Aorta (tissue), 5 donors: Measurements from ENCODE around the gene FOXE1. TPM values are rescaled to one million over a fixed set of nuclear protein-coding genes. Genes with fewer than 3 reads are reported as not detected.

Experiments
- ATAC-seq: fragments of 200-7000 bp; cut with Tn5 transposase; one replicate; pipeline ENCODE4 v1.9.1; 2022; ENCODE audit warnings: moderate library complexity; ENCODE audit not compliant: low FRiP score
- DNase-seq, 2 donors: peaks; one replicate each; pipeline ENCODE4 v3.0.0-alpha.2; 2020
- H3K27ac ChIP-seq, 2 donors: one replicate each; pipeline ENCODE4 v1.5.1; 2013; ENCODE audit warnings: low read length in 2 of 2, mild to moderate bottlenecking in 2 of 2, moderate library complexity in 2 of 2, control low read depth in 1 of 2, inconsistent platforms in 1 of 2, low read depth in 1 of 2
- H3K27me3 ChIP-seq, 2 donors: one replicate each; pipeline ENCODE4 v1.6.1; 2013; ENCODE audit warnings: control low read depth in 1 of 2, low read length in 1 of 2, mild to moderate bottlenecking in 1 of 2, moderate library complexity in 1 of 2; ENCODE audit not compliant: insufficient read depth in 2 of 2, control insufficient read depth in 1 of 2
- H3K36me3 ChIP-seq, 2 donors: one replicate each; pipeline ENCODE4 v1.6.1; 2013; ENCODE audit warnings: control low read depth in 1 of 2, low read length in 1 of 2, mild to moderate bottlenecking in 1 of 2; ENCODE audit not compliant: insufficient read depth in 2 of 2, control insufficient read depth in 1 of 2
- H3K4me1 ChIP-seq, 2 donors: one replicate each; pipeline ENCODE4 v1.6.1; 2013; ENCODE audit warnings: low read length in 2 of 2, control low read depth in 1 of 2, mild to moderate bottlenecking in 1 of 2, moderate library complexity in 1 of 2; ENCODE audit not compliant: insufficient read depth in 2 of 2, control insufficient read depth in 1 of 2
- H3K4me3 ChIP-seq, 2 donors: one replicate each; pipeline ENCODE4 v1.5.1; 2013; ENCODE audit warnings: low read length in 2 of 2, control low read depth in 1 of 2, mild to moderate bottlenecking in 1 of 2
- H3K9me3 ChIP-seq: one replicate; pipeline ENCODE4 v1.6.1; 2013; ENCODE audit warnings: mild to moderate bottlenecking, low read length; ENCODE audit not compliant: control insufficient read depth
- WGBS, 2 donors: extraction: QIAGEN DNeasy Blood & Tissue Kit; methylation state at CpG; one replicate each; pipeline ENCODE4 v1.1.7; 2013; 5-methylcytosine and 5-hydroxymethylcytosine counted together
- intact Hi-C, 2 donors: fragments of 100-400 bp; cut with DNase I; formaldehyde crosslinking; loops; one replicate each; pipeline versions ENCODE4 v1.14.2 to v1.15.0; 2022
- long read RNA-seq, 2 donors: library from polyadenylated mRNA; unstranded; transcript quantifications; one replicate each; pipeline ENCODE4 v2.0.0, GENCODE V29; 2020 to 2021
- polyA plus RNA-seq, 2 donors: library from polyadenylated mRNA; stranded (reverse); fragments of 200-250 nt; gene quantifications; one replicate each; pipeline ENCODE4 v1.2.3, GENCODE V29; 2013
- total RNA-seq, 2 donors: library from RNA; stranded (reverse); fragmentation: NEBNext Ultra II Directional; extraction: Animal tissue kit (Norgen Biotek cat#: 25700); gene quantifications; one replicate each; pipeline ENCODE4 v1.2.1, GENCODE V29; 2021
- donor health status: healthy with polysubstance abuse.
- donor health status: Bipolar disorder and iron deficiency.
- donor health status: DM: no; HTN: no; CAD: no.
- donor health status: DM: no; HTN: no; CAD: no.
- donor health status: DM: yes; HTN: yes; CAD: no.

FOXE1 gene
- total RNA-seq (not detected), polyA plus RNA-seq (not detected)
- long read RNA-seq, donor 1, partial matches to known transcripts = 0 of 1 reads
- long read RNA-seq, donor 1, other reads (novel, unspliced or antisense) = 0 of 1 reads
- long read RNA-seq, donor 2, partial matches to known transcripts = 0 of 2 reads
- long read RNA-seq, donor 2, other reads (novel, unspliced or antisense) = 0 of 2 reads

GRCh38 chr9:97853056-97853843, at the start of gene FOXE1:
TSS of gene FOXE1 (plus strand) at chr9:97853226. CDS start at chr9:97853915, 689 bp downstream.
- no peaks in the 10 kb centered on the region for H3K4me1 ChIP-seq
- peaks cover 1% of the 10 kb centered on the region for H3K9me3 ChIP-seq
- H3K27ac ChIP-seq = no peak within 1 kb of the TSS
- H3K36me3 ChIP-seq = no peaks in the 10 kb centered on the region
- H3K4me3 ChIP-seq = no peak within 1 kb of the TSS
- intact Hi-C loops = no loop called here
- 1% methylated on average over 73 to 83 of the region's 83 CpGs for WGBS, 2 donors
- ATAC-seq (no peak), DNase-seq (no peak)
- peaks cover 0 to 2% of the 10 kb centered on the region in 2 donors for H3K27me3 ChIP-seq

GRCh38 chr9:97804059-97804365, 49.0 kb upstream of the FOXE1 start:
- no peak for DNase-seq

DNA sequence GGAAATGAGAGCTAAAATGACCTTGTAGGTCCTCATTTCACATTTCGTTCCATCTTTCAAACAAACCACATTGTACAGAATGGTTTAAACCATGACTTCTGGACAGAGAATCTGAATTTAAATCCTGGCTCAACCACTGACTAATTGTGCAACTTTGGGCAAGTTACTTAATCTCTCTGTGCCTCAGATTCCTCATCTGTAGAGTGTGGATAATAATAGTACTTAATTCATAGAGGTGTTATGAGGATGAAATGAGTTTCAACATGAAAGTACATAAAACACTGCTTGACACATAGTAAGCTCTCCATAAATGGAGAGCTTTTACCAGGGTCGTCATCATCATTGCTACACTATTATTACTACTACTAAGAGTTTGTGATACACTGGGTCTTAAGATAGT, 46.3 kb upstream of the FOXE1 start:
- H3K9me3 ChIP-seq = no peaks in the 10 kb centered on the region
- no peaks in the 10 kb centered on the region for H3K36me3 ChIP-seq
- no peaks in the 10 kb centered on the region for H3K4me1 ChIP-seq
- ATAC-seq (no peak), DNase-seq (no peak)
- intact Hi-C loops = no loop called here
- 71 to 84% methylated on average over 2 of the region's 2 CpGs for WGBS, 2 donors
- H3K27ac ChIP-seq = no peak overlapping the region
- H3K4me3 ChIP-seq = no peak overlapping the region
- H3K27me3 ChIP-seq = no peaks in the 10 kb centered on the region

More at GRCh38 chr9:97804059-97804365, 49.0 kb upstream of the FOXE1 start:
- H3K36me3 ChIP-seq = no peaks in the 10 kb centered on the region
- no peaks in the 10 kb centered on the region for H3K27me3 ChIP-seq
- no peaks in the 10 kb centered on the region for H3K4me1 ChIP-seq
- 75 to 76% methylated on average over 5 of the region's 5 CpGs for WGBS, 2 donors
- intact Hi-C loops = no loop called here
- no peak overlapping the region for H3K4me3 ChIP-seq
- no peak overlapping the region for H3K27ac ChIP-seq
- no peak for ATAC-seq
- no peaks in the 10 kb centered on the region for H3K9me3 ChIP-seq

DNA sequence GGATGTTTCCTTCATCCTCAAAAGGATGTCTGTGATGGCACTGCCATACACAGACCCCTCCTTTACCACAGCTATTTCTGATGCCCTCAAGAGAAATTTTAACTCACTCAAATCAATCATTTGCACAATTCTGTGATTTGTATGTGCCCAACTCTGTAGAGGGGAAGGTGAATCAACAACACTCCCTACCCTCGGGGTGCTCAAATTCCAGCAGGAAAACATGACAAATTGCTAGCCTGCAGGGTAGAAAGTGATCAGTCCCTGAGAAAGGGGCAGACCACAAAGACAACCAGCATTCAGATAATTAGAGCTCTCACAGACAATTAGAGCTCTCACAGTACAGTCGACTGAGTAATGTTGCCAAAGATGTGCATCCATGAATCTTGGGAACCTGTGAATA, 45.3 kb upstream of the FOXE1 start:
- DNase-seq (no peak), ATAC-seq (no peak)
- 41 to 49% methylated on average over 2 of the region's 2 CpGs for WGBS, 2 donors
- no peaks in the 10 kb centered on the region for H3K4me1 ChIP-seq
- H3K4me3 ChIP-seq = no peak overlapping the region
- H3K27me3 ChIP-seq = no peaks in the 10 kb centered on the region
- intact Hi-C loops = no loop called here
- H3K27ac ChIP-seq = no peak overlapping the region
- H3K36me3 ChIP-seq = no peaks in the 10 kb centered on the region
- H3K9me3 ChIP-seq = no peaks in the 10 kb centered on the region

DNA sequence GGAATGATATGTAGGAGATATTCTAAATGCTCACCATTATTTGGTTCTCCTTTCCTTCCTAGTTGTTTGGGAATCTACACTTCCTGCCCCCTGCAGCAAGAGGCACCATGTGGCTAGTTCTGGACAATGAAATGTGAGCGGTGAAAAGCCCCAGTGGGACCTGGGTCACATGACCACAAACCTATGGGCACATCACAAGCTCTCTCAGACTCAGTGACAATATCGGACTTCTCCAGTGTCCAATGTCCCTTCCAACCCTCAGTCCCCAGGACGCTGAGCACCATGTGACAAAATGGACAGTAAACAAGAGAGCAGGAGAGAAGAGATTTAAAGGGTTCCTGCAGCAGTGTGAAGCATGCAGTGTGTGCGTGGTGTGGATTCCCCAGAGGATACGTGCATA, 44.6 kb upstream of the FOXE1 start:
- intact Hi-C loops = no loop called here
- 58 to 64% methylated on average over 5 of the region's 5 CpGs for WGBS, 2 donors

GRCh38 chr9:97808972-97809371, 44.1 kb upstream of the FOXE1 start:
- Histone ChIP-seq H3K27ac (no peak overlapping the region), H3K4me1 (no peaks in the 10 kb centered on the region), H3K9me3 (no peaks in the 10 kb centered on the region), H3K27me3 (no peaks in the 10 kb centered on the region), H3K4me3 (no peak overlapping the region), H3K36me3 (no peaks in the 10 kb centered on the region)
- 47 to 59% methylated on average over 2 of the region's 2 CpGs for WGBS, 2 donors
- ATAC-seq = no peak
- DNase-seq = no peak
- intact Hi-C loops = no loop called here

More for the DNA sequence above, 44.6 kb upstream of the FOXE1 start:
- Histone ChIP-seq H3K4me1 (no peaks in the 10 kb centered on the region), H3K36me3 (no peaks in the 10 kb centered on the region), H3K9me3 (no peaks in the 10 kb centered on the region), H3K27me3 (no peaks in the 10 kb centered on the region), H3K27ac (no peak overlapping the region), H3K4me3 (no peak overlapping the region)
- ATAC-seq (no peak), DNase-seq (no peak)

GRCh38 chr9:97809666-97810344, 43.2 kb upstream of the FOXE1 start:
- H3K27ac ChIP-seq = no peak overlapping the region
- no peak for ATAC-seq
- H3K9me3 ChIP-seq = no peaks in the 10 kb centered on the region
- 68 to 72% methylated on average over 5 of the region's 5 CpGs for WGBS, 2 donors
- no peaks in the 10 kb centered on the region for H3K27me3 ChIP-seq
- intact Hi-C loops = no loop called here
- H3K4me3 ChIP-seq = no peak overlapping the region
- H3K4me1 ChIP-seq = no peaks in the 10 kb centered on the region
- no peaks in the 10 kb centered on the region for H3K36me3 ChIP-seq
- DNase-seq = no peak

- ATAC-seq (no peak), DNase-seq (no peak)
- H3K4me3 ChIP-seq = no peak overlapping the region
- peaks cover 0 to 2% of the 10 kb centered on the region in 2 donors for H3K27me3 ChIP-seq
- H3K27ac ChIP-seq = no peak overlapping the region
- intact Hi-C loops = no loop called here
- H3K9me3 ChIP-seq = no peaks in the 10 kb centered on the region
- WGBS, 2 donors = 70 to 71% methylated on average over 7 of the region's 7 CpGs
- no peaks in the 10 kb centered on the region for H3K4me1 ChIP-seq
- H3K36me3 ChIP-seq = no peaks in the 10 kb centered on the region
Measured at GRCh38 chr9:97811533-97812246, 41.3 kb upstream of the FOXE1 start.
